HK-2 (cell line): Measurements from ENCODE around the gene HHLA2.
"Not testable (repeated sequence)": the region's sequence is repeated elsewhere in the genome, so short reads cannot be mapped to it uniquely, and the experiment has no call there.

ENCODE experiments used
- DNase-seq: peaks from one replicate; pipeline ENCODE4 v3.0.0-alpha.2; 2018; ENCODE audit not compliant: unreplicated experiment

The HHLA2 gene

DNA sequence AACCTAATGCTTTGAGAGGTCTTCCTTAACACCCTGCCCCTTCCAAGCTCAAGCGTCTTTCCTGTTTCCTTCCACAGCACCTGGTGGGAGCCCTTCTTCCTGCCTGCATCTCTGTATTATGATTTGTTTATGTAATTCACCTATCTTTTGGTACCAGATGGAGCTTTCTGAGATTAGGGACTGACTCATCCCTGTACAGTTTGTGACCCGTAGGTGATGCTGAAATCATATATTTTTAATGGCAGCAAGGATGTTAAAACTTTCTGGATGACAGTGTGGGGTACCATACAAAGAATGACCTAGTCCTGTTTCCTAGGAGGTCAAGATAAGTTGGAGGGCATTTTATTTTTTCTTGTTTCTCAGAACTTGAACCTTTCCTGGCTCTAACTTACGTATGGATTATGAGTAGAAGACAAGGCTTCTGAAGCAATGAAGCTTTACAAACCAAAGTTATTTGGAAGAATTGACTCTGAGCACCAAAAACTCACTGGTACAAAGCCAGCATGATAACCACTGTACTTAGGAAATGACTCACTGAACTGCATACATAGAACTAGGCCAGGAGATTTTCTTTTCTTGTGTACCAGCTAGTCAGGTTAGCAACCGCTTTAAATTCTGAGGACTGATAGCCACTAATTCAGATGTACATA, 46.6 kb downstream of the HHLA2 start:
- DNase-seq = no peak

DNA sequence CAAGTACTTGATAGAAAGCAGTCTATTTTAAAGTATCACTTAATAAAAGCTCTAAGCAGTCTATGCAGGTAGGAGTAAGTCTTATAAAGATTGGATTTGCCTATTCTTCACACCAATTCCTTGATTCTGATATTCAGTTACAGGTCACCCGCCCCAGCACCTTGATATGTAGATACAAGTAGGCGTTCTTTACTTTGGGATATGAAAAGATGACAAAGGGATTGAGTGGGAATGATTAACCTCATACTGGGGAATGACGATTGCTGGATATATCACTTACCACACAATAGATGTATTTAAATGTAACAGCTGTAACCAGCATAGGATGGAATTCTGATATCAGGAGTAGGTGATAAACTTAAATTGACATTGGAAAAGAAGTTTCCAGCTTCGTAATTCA, 47.1 kb downstream of the HHLA2 start:
- DNase-seq = no peak

DNA sequence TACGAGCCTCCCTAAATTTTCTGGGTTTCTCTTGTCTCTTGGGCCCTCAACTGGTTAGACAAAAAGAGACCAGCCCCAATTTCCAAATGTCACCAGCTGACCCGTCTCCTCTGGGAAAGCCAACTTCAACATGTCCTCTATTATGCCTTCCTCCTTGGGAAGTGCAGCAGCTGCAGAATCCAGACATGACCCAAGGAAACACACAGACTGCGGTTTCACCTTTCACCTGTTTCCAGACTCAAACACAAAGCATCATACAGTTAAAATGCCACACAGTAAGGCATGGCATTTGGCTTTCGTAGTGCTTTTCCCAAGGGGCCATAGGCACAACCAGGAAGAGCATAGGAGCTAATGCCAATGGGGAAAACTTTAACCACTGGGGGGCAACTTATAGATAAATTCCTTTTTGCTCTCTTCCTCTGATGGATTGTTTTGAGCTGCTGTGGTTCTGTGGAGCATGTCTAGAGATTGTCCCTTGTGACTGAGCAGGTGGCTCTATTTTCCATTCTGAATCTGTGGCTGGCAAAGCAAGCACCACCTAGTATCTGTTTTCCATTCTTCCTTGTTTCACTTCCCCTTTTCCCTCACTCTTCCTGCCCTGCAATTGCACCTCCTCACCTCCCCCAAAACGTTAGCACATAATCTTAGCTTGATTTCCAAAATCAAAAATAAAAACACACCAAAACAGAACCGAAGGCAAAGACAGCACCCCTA, 49.3 kb downstream of the HHLA2 start:
- no peak for DNase-seq

DNA sequence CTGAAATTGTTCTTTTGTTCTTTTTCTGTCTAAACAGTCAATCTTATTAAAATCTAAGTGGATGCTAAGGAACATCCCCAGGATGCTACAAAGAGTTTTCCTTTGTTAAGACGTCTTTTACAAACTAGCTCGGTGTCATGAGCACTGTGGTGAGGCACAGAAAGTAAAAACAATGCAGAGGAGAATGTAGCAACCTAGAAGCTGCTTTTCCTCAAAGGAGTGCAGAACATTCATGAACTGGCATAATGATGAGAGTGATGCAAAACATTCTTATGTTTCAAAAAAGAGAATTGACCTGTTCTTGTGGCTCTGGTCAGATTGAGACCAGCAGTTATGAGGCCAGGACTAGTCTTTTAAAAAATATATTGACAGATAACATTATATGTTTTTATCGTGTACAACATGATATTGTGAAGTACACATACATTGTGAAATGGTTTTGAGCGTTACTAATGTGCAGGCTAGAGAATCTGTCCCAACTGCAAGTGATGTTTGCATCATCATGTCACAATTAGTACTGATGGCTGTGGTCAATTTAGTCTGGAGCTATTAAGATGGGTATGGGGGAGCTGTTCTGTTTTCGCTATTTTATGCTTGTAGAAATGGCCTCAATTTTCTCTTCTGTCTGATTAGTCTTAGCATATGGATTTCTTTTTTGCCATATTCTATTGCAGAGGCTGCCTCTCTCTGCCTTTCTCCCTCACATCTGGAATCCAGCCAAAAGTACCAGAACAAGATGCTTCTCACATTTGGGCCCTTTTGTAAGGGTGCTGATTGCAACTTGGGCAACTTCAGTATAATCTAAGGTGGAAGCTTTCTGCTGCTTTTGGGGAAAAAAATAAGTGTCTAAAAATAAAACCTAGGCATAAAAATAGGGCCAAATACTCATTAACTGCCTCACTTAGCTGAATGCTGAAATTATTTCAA, 50.2 kb downstream of the HHLA2 start:
- no peak for DNase-seq

DNA sequence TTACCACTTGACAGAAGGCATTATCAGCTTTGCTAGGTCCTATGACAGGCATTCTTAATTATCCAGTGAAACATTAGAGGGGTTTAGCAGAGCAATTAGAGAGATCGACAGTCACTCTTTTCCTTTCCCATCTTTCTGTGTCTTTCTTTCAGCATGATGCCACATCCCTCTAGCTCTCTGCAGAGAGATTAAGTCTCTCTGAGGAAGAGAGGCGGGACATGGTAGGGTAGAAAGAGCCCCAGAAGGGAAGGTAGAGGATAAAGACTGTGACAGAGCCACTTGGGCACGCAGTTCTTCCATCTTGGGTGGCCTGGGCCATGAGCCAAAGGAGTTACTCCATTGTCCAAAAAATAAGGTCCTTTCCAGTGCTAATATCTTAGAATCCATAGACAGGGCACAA, 55.8 kb downstream of the HHLA2 start:
- DNase-seq = no peak

DNA sequence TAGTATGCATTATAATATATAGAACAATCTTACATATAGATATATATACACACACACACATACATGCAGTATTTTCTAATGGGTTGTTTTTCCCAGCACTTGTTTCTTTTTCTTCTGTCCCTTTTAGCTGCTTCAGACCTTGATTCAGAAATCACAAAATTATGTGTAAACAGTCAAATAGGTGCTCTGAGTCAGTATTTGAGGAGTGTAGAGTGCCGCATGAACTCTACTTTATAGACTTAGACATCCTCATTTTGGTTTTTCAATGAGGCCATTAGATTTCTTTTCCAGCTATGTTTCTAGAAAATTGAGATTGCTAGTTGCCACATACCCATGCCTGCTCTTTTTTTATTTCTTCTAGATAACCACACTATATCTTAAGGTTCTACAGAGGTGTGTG, 58.2 kb downstream of the HHLA2 start:
- no peak for DNase-seq

DNA sequence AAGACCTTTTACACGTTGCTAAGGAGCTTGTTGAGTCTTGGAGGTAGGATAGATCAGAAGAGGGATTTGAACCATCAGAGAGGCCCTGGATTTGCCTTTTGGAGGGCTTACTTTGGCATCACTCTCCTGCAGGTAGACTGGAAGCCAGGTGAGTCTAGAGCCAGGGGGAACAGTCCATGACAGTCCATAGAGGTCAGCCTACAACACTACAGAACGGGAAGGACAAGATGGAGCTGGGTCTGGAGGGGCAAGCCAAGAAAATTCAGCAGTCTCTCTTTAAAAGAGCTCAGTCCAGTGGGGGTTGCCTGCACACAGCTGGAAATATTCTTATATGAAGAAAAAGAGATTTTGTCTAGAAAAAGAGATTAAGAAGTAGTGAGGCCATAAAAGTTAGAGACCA, 60.7 kb downstream of the HHLA2 start:
- DNase-seq = no peak

DNA sequence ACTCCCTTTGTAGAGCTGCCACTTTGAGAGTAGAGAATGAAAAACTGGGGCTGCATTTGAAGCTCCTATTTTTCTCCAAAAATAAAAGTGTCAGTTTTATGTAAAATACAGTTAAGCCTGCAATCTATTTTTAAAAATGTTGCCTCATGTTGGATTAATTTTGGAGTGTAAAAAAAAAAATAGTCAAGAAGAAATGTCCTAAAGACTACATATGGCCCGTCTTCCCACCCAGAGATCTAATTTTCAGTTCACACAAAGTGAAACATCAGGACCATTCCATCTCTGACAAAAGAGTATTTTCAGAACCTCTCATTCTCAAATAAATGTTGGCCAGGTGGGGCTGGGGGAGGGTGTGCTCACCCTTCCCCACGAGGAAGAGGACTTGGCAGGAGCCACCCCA, 62.7 kb downstream of the HHLA2 start:
- no peak for DNase-seq

DNA sequence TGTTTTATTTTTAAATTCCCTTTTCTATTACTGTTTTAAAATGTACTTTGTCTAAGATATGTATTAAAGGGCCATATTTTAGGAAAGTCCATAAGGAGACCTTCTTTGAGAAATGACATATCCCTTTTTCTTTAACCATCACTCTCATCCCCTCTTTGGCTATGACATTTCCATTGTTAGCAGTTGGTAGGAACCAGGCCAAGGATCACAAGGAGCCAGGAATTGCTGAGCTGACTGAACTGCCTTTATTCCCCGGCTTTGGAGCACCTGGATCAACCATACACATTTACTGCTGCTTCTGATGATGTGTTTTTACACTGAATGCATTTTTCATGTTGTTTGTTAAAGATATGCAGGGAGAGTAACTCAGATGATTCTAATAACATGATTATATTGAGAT, 79.7 kb downstream of the HHLA2 start:
- no peak for DNase-seq

DNA sequence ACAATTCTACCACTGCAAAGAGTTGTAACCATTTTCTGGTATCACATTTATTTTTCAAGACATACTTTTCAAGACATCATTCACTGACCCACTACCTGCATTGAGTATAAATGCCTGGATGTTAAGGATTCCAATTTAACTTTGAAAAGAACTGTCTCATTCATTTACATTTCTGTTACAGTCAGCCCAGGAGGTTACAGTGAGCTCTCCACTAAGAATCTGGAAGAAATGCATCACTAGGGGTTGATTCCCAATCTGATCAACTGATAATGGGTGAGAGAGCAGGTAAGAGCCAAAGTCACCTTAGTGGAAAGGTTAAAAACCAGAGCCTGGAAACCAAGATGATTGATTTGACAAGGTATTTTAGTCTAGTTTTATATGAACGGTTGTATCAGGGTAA, 81.0 kb downstream of the HHLA2 start:
- DNase-seq = no peak

DNA sequence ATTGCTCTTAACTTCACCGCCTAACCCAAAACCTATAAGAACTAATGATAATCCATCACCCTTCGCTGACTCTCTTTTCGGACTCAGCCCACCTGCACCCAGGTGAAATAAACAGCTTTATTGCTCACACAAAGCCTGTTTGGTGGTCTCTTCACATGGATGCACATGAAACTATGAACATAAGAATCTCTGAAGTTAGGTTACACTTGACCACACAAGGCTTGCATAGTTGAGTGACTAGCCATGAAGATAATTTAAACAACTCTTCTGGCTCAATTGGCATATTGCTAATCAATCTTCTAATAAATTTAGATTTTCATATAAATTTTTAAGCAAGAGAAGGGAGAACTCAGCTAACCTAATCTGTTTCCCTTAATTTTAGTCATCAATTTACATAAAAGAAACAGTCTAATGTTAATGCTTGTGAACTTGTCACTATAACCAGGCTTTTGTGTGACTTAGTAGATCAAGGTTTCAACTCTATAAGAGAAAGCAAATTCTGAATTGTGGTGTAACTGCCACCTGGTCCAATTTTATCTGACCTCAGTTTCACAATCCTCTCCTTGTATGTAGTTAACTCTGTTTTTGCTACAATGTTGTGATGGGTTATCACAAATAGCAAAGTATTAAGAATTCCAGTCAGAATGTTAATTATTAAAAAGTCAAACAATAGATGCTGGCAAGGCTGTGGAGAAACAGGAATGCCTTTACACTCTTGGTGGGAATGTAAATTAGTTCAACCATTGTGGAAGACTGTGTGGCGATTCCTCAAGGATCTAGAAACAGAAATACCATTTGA, 82.0 kb downstream of the HHLA2 start:
- no peak for DNase-seq

DNA sequence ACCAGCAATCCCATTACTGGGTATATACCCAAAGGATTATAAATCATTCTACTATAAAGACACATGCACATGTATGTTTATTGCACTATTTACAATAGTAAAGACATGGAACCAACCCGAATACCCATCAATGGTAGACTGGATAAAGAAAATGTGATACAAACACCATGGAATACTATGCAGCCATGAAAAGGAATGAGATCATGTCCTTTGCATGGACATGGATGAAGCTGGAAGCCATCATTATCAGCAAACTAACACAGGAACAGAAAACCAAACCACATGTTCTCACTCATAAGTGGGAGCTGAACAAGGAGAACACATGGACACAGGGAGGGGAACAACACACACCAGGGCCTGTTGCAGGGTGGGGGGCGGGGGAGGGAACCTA, 82.6 kb downstream of the HHLA2 start:
- not testable (repeated sequence) for DNase-seq

DNA sequence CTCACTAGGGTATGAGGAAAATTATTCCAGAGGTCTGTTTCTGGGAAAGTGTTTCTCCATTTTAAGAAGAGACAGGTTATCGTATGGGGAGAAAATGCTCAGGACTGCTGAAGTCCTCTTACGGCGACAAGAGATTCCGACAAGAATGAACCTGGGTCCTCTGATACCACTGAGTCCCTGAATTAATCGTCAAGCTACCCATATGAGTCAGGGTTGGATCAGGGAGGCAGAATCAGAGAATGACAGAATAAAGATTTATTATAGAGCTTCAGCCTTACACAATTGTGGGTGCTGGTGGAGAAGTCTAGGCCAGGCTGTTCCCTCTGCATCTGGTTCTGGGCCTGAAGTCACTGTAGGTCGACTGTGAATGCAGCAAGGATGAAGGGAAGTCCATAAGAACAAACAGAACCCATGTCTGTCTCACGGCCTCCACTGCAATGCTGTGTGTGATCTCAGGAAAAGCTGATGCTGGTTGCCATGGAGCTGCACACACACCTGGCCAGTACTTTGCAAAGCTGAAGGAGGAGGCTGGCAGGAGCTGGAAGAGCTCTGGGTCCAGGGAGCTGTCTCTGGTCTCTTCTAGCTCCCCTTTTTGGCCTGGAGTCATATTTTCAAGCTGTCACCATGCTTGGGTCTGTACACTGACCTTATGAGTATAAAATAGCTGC, 83.9 kb downstream of the HHLA2 start:
- no peak for DNase-seq

DNA sequence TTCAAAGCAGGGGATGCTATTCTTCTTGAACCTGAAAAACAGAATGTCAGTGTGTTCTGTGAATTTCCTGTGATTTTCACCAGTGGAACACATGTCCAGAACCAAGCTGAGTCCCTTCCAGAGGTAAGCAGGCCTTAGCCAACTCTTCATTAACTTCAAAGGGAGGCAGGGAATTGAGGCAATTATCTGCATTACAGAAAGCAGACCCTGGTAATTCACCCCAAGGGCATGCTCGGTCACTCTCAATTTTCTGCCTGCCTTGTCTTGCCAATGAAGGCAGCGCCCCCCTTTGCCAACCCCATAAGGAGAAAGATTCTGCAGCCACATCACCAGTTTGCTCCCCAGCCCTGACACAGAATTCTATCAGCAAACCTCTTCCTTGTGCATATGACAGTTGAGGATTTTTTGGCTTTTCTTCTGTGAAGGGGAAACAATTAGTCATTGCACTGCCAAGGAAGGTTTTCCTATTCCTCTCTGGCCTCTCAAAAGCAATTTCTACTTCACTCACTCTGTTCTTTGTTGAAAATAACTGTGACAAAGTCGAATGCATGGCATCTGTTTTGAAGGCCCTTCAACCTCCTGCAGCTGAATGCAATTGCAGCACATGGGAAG, 85.3 kb downstream of the HHLA2 start:
- DNase-seq = no peak

DNA sequence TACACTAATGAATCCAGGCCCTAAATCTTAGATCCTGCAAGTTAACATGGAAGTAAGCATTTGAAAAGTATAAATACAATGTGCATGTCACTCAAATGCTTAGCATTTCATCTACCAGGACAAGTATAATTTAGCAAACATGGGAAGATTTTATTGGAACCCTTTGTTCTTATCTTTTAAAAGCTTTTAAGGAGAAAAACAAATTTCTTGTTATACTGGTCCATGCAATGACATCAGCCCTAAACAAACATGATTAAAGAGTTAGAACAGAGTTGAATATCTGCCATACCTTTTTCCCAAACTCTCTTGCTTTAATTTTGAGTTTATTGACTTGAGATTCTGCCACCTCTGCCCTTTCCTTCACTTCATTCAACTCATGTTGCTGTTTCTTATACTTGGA, 87.0 kb downstream of the HHLA2 start:
- no peak for DNase-seq

DNA sequence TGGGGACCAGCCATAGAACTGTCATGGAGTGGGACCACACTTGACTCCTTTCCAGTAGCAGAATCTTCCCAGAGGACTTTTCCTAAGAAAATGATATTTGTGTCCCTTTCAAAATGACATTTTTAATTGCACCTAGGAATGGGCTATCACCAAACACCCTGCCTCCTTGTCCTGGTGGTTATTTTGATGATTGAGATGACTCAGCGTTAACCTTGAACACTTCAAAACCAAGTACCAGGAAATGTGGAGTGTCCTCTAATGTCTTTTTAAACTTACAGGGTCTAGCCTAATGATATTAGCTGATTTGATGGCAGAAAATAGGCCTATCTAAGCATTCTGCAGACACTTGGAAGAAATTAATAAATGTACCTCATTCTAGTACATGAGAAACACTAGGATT, 90.7 kb downstream of the HHLA2 start:
- DNase-seq = no peak

DNA sequence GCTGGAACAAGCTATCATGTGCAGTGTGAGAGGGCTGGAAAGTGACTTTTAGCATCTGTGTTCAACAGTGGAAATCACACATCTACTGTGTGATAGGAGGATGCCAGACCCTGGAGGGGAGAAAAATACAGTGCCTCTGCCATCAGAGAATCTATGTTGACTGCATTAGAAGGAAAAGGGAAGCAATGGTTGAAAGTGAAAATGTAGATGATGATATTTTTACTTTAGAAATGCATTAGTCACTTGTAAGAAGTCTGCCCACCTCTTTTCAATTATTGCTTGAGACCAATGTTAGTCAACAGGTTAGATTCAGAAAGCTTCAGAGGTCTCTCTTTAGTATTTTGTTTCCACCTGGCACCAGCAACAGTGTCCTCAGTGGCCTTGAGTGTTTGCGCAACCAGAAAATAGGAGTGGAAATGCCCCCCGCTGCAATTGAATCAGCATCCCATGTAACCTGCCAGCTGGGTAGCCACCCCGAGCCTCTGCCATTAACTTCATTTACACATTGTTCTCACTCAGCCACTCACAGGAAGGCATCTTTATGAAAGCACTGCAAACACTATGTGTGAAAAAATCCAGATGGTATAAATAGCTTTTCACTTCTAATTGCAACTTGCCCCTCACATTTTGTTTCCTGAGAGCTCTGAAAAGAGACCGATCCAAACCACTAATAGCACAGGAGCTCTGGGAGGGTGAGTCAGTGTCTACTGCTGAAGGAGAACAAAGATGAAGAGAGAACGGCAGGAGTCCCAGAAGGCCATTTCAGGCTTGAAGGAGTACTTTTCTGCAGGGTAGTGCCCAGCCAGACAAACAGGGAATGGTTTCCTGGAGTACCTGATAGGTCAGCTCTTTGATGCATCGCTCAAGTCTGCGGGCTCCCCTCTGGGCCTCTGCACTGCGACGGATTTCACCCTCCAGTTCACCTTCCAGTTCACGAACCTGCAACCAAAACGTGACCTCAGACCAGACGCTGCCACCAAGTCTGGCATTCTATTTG, 92.1 kb downstream of the HHLA2 start:
- DNase-seq = no peak

DNA sequence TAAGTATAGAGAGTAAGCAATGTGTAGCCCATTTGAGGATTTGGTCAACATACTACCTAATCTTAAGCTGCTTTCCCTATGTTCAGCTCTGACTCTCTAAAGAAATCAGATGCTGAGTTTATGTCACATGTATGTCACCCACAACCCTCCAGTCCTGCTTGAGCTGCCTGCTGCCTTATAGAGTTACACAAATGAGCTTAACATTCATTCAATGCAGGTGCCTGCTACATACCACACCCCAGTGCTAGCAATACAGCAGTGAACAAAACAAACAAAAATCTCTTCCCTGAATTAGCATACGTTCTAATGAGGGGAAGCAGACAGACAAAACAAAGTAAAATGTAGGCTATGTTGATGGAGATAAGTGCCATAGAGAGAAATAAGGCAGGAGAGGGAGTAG, 93.0 kb downstream of the HHLA2 start:
- DNase-seq = no peak

DNA sequence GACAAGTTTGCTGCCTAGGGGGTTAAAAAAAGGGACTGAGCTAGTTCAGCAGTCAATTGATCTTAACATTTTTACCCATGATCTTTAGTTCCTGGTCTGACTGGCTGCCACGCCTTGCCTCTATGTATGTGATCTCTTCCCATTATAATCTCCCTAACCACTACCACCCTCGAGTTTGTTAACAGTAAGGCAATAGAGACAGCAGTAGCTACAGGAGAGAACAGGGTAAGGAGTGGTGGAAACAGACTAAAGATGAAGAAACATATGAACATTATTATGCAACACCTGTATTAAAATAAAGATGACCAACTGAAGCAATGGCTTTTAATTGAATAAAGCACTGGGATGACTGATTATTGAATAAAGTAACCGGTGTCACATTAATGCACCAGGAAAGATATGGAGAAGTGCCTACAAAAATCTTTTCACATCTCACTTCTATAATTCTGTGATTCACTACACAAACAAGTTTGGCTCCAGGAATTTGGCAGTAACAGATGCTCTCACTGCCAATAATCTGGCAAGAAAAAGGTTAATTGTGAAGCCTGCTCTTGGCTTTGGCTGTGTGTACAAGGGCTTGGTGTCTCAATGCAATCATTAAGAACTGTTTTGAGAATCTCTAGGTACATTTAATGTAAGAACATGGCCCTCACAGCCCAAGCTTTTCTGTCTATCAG, 95.7 kb downstream of the HHLA2 start:
- DNase-seq = no peak
